SK-N-SH (cell line): ENCODE data around the gene RMC1. TPM values are rescaled to one million over a fixed set of nuclear protein-coding genes. Genes with fewer than 3 reads are reported as not detected.

Source experiments
- CTCF ChIA-PET: fragments of 300-600, 350-600 bp; formaldehyde crosslinking; extraction: SDS; loops from one replicate; lab custom pipeline; 2021; lab: Yijun Ruan, JAX
- POLR2A ChIA-PET: fragments of 350-600 bp; sonication (Branson Sonifier 250); formaldehyde crosslinking; extraction: SDS; loops from one replicate; lab custom pipeline; 2020; ENCODE audit warnings: antibody characterized with exemption, inconsistent platforms; lab: Yijun Ruan, JAX
- DNase-seq: peaks from one replicate; pipeline ENCODE4 v3.0.0; 2012
- H2AFZ ChIP-seq: fragments of 200-600 bp; sonication (generic); 2 replicates; pipeline ENCODE4 v1.8.1; 2016; ENCODE audit warnings: antibody characterized with exemption, mild to moderate bottlenecking, low read depth
- H3F3A ChIP-seq: fragments of 200-600 bp; sonication (generic); replicated peaks from 2 replicates; pipeline ENCODE3; 2016; ENCODE audit warnings: antibody characterized with exemption, mild to moderate bottlenecking; ENCODE audit not compliant: insufficient read depth
- H3K27ac ChIP-seq, 2 experiments: fragments of 200-500 bp in 1 of 2; fragments of 200-600 bp in 1 of 2; sonication (Bioruptor generic) in 1 of 2; sonication (generic), shearing (Covaris generic) in 1 of 2; 2 replicates each; pipeline versions ENCODE4 v1.5.1 to v1.6.1; 2014 to 2016; ENCODE audit warnings: low read depth in 2 of 2, inconsistent platforms in 1 of 2, low read length in 1 of 2, mild to moderate bottlenecking in 1 of 2, mixed read lengths in 1 of 2
- H3K27me3 ChIP-seq: fragments of 200-600 bp; sonication (generic), shearing (Covaris generic); 2 replicates; pipeline ENCODE4 v1.6.1; 2016; ENCODE audit warnings: mixed run types; ENCODE audit not compliant: insufficient read depth
- H3K36me3 ChIP-seq, 2 experiments: fragments of 200-500 bp in 1 of 2; fragments of 200-600 bp in 1 of 2; sonication (Bioruptor generic) in 1 of 2; sonication (generic) in 1 of 2; replicated peaks in 1 of 2; 2 replicates each; pipeline versions ENCODE3 to v1.5.1; 2014 to 2016; ENCODE audit warnings: low read length in 1 of 2, mild to moderate bottlenecking in 1 of 2; ENCODE audit not compliant: insufficient read depth in 2 of 2, control insufficient read depth in 1 of 2
- H3K4me1 ChIP-seq, 2 experiments: fragments of 200-500 bp in 1 of 2; fragments of 200-600 bp in 1 of 2; sonication (Bioruptor generic) in 1 of 2; sonication (generic), shearing (Covaris generic) in 1 of 2; 2 replicates each; pipeline versions ENCODE4 v1.5.1 to v1.6.1; 2014 to 2016; ENCODE audit warnings: low read depth in 1 of 2, low read length in 1 of 2, mixed run types in 1 of 2; ENCODE audit not compliant: insufficient read depth in 2 of 2, control insufficient read depth in 1 of 2
- H3K4me2 ChIP-seq: fragments of 200-600 bp; sonication (generic), shearing (Covaris generic); 2 replicates; pipeline ENCODE4 v1.6.1; 2017; ENCODE audit warnings: mixed run types
- H3K4me3 ChIP-seq, 2 experiments: fragments of 200-500 bp in 1 of 2; fragments of 200-600 bp in 1 of 2; sonication (Bioruptor generic) in 1 of 2; sonication (generic), shearing (Covaris generic) in 1 of 2; 2 replicates each; pipeline versions ENCODE4 v1.5.1 to v1.8.1; 2014 to 2016; ENCODE audit warnings: low read depth in 2 of 2, inconsistent platforms in 1 of 2, low read length in 1 of 2, mild to moderate bottlenecking in 1 of 2, mixed read lengths in 1 of 2, moderate library complexity in 1 of 2
- H3K79me2 ChIP-seq: fragments of 200-600 bp; sonication (generic); 2 replicates; pipeline ENCODE4 v1.8.1; 2017; ENCODE audit warnings: mild to moderate bottlenecking; ENCODE audit not compliant: insufficient read depth
- H3K9ac ChIP-seq: fragments of 200-600 bp; sonication (generic); 2 replicates; pipeline ENCODE4 v1.6.1; 2017; ENCODE audit warnings: mixed run types
- H3K9me2 ChIP-seq: fragments of 200-600 bp; sonication (generic); 2 replicates; pipeline ENCODE4 v1.6.1; 2017; ENCODE audit warnings: mixed run types
- H3K9me3 ChIP-seq: fragments of 200-600 bp; sonication (generic); 2 replicates; pipeline ENCODE4 v1.6.1; 2017; ENCODE audit warnings: mixed run types, mild to moderate bottlenecking, moderate library complexity
- H4K20me1 ChIP-seq: fragments of 200-600 bp; sonication (generic); 2 replicates; pipeline ENCODE4 v1.6.1; 2017; ENCODE audit warnings: mild to moderate bottlenecking, mixed run types; ENCODE audit not compliant: insufficient read depth
- CHD2 ChIP-seq: fragments of 150-350 bp; IDR thresholded peaks from 2 replicates; pipeline ENCODE4 v1.6.1; 2018; ENCODE audit warnings: low read length; ENCODE audit not compliant: partially characterized antibody
- EZH2phosphoT487 ChIP-seq: fragments of 200-600 bp; sonication (generic); IDR thresholded peaks from 2 replicates; pipeline ENCODE4 v1.6.1; 2017; ENCODE audit warnings: low read depth, mixed run types, mild to moderate bottlenecking, antibody characterized with exemption, moderate library complexity, borderline replicate concordance
- FOXM1 ChIP-seq: IDR thresholded peaks from 2 replicates; pipeline ENCODE4 v1.4.0; 2012; ENCODE audit warnings: low read depth, mild to moderate bottlenecking
- GABPA ChIP-seq: IDR thresholded peaks from 2 replicates; pipeline ENCODE4 v1.4.0; 2012; ENCODE audit warnings: low read depth, mild to moderate bottlenecking
- GATA2 ChIP-seq: sonication (generic); formaldehyde crosslinking; IDR thresholded peaks from 2 replicates; pipeline ENCODE4 v1.5.0; 2020; ENCODE audit warnings: mild to moderate bottlenecking, missing genetic modification reagents
- JUND ChIP-seq: IDR thresholded peaks from 2 replicates; pipeline ENCODE4 v1.4.0; 2012
- MEF2A ChIP-seq: IDR thresholded peaks from 2 replicates; pipeline ENCODE4 v1.4.0; 2012; ENCODE audit warnings: low read depth, borderline replicate concordance
- MXI1 ChIP-seq: IDR thresholded peaks from 2 replicates; pipeline ENCODE4 v1.6.1; 2012; ENCODE audit warnings: mild to moderate bottlenecking, low read depth, low read length, improper control_type of control experiment
- POLR2AphosphoS5 ChIP-seq: IDR thresholded peaks from 2 replicates; pipeline ENCODE4 v1.6.1; 2012; ENCODE audit warnings: low read depth, low read length
- RFX5 ChIP-seq: IDR thresholded peaks from 2 replicates; pipeline ENCODE4 v1.6.1; 2012; ENCODE audit warnings: mild to moderate bottlenecking, improper control_type of control experiment, low read length
- TAF1 ChIP-seq: IDR thresholded peaks from 2 replicates; pipeline ENCODE4 v1.6.1; 2012; ENCODE audit warnings: low read depth, mild to moderate bottlenecking, low read length, moderate library complexity, borderline replicate concordance
- TEAD4 ChIP-seq: IDR thresholded peaks from 2 replicates; pipeline ENCODE4 v1.4.0; 2012; ENCODE audit warnings: mild to moderate bottlenecking, borderline replicate concordance; ENCODE audit not compliant: insufficient read depth
- YY1 ChIP-seq: IDR thresholded peaks from 2 replicates; pipeline ENCODE4 v1.4.0; 2012; ENCODE audit warnings: low read depth, mild to moderate bottlenecking
- WGBS: methylation state at CpG from one replicate; pipeline ENCODE4 v1.1.6; 2017; ENCODE audit warnings: low lambda C conversion rate; 5-methylcytosine and 5-hydroxymethylcytosine counted together
- polyA plus RNA-seq, 3 experiments: library from polyadenylated mRNA; depleted of rRNA; stranded (reverse); fragments of >200 nt; gene quantifications; 2 replicates each; pipeline ENCODE4 v1.2.3, GENCODE V29; 2012
- TF ChIP-seq, protein P1 (sequence below): fragments of 150-350 bp; IDR thresholded peaks from 2 replicates; pipeline ENCODE4 v1.6.1; 2017; ENCODE audit warnings: antibody characterized with exemption, low read length, low read depth, borderline replicate concordance
- TF ChIP-seq, protein P2 (sequence below): IDR thresholded peaks from 2 replicates; pipeline ENCODE4 v1.4.0; 2012; ENCODE audit warnings: low read depth, borderline replicate concordance
- TF ChIP-seq, protein P3 (sequence below): IDR thresholded peaks from 2 replicates; pipeline ENCODE4 v1.4.0; 2012; ENCODE audit warnings: low read depth, borderline replicate concordance
- TF ChIP-seq, protein P4 (sequence below): IDR thresholded peaks from 2 replicates; pipeline ENCODE4 v1.4.0; 2012; ENCODE audit warnings: low read depth

The RMC1 gene
- polyA plus RNA-seq, 1 of the 3 experiments (the other 2 are of a cell fraction), result 26.4 TPM

DNA sequence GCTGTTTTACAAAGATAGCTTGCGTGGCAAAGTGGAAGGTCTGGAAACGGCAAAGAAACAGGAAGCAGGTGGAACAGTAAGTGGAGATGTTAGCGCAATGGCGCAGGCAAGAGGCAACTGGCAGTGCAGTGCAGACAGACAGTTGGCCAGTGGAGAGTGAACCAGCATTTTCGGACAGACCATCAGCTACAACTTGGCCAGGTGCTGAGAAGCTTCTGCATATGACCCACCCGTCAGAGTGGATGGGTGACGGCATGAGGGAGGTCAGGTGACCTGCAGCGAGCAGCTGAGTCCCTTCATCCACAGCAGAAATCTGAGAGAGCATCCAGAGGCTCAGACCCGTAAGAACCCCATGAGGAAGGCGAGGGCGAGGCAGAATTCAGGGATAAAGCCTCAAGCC lies 49.2 kb downstream of the RMC1 start:
- Histone ChIP-seq H3K4me2 (no peak overlapping the region), H3F3A (no peaks in the 10 kb centered on the region), H3K4me1 (no peaks in the 10 kb centered on the region), H3K27me3 (no peaks in the 10 kb centered on the region), H3K27ac (no peak overlapping the region), H3K9ac (no peak overlapping the region), H3K9me3 (no peaks in the 10 kb centered on the region), H3K36me3 (peaks cover 30 to 44% of the 10 kb centered on the region in 2 experiments), H3K4me3 (no peak overlapping the region), H3K9me2 (no peaks in the 10 kb centered on the region), H2AFZ (no peak overlapping the region), H3K79me2 (no peaks in the 10 kb centered on the region), H4K20me1 (no peaks in the 10 kb centered on the region)
- WGBS, result 94% methylated on average over 9 of the region's 11 CpGs
- DNase-seq, result no peak
- ChIA-PET CTCF (interaction anchor here (1.2 to 2.0 kb wide), 3 partner anchors 19 to 150 kb away, joined by 3 to 6 read pairs (median 3); no protein-coding TSS in a partner anchor), POLR2A (no interaction called here)
- TF ChIP-seq GABPA (no peak), TEAD4 (no peak), EZH2phosphoT487 (no peak), CHD2 (no peak), POLR2AphosphoS5 (no peak), RFX5 (no peak), JUND (no peak)

DNA sequence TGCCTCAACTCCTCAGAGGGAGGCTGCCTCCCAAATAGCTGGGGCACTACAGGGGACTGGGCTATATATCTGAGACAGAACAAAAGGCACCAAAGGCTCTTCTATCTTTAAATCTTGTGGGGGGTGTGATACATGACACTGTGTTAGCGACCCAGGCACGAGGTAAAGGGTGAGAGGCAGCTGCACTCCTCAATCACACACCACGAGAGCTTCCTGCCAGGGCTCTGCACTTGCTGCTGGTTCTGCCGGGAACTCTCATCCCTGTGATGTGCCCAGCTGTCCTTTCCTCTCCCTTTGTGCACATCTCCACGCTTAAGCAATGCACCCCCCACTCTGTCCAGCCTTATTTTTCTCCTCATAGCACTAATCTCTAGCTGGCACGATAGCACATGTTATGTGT lies 50.6 kb downstream of the RMC1 start:
- no peak overlapping the region for H3K4me3 ChIP-seq
- no peaks in the 10 kb centered on the region for H3F3A ChIP-seq
- no peaks in the 10 kb centered on the region for H3K9me3 ChIP-seq
- no peak for TF ChIP-seq GATA2
- TF ChIP-seq, protein P1, sequence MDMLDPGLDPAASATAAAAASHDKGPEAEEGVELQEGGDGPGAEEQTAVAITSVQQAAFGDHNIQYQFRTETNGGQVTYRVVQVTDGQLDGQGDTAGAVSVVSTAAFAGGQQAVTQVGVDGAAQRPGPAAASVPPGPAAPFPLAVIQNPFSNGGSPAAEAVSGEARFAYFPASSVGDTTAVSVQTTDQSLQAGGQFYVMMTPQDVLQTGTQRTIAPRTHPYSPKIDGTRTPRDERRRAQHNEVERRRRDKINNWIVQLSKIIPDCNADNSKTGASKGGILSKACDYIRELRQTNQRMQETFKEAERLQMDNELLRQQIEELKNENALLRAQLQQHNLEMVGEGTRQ, result no peak
- TF ChIP-seq FOXM1, result no peak
- TF ChIP-seq EZH2phosphoT487, result no peak
- no peak for TF ChIP-seq YY1
- TF ChIP-seq, protein P2, sequence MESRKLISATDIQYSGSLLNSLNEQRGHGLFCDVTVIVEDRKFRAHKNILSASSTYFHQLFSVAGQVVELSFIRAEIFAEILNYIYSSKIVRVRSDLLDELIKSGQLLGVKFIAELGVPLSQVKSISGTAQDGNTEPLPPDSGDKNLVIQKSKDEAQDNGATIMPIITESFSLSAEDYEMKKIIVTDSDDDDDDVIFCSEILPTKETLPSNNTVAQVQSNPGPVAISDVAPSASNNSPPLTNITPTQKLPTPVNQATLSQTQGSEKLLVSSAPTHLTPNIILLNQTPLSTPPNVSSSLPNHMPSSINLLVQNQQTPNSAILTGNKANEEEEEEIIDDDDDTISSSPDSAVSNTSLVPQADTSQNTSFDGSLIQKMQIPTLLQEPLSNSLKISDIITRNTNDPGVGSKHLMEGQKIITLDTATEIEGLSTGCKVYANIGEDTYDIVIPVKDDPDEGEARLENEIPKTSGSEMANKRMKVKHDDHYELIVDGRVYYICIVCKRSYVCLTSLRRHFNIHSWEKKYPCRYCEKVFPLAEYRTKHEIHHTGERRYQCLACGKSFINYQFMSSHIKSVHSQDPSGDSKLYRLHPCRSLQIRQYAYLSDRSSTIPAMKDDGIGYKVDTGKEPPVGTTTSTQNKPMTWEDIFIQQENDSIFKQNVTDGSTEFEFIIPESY, result no peak
- TF ChIP-seq MEF2A, result no peak
- TF ChIP-seq, protein P3, sequence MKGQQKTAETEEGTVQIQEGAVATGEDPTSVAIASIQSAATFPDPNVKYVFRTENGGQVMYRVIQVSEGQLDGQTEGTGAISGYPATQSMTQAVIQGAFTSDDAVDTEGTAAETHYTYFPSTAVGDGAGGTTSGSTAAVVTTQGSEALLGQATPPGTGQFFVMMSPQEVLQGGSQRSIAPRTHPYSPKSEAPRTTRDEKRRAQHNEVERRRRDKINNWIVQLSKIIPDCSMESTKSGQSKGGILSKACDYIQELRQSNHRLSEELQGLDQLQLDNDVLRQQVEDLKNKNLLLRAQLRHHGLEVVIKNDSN, result no peak
- no peak for TF ChIP-seq RFX5
- TF ChIP-seq, protein P4, sequence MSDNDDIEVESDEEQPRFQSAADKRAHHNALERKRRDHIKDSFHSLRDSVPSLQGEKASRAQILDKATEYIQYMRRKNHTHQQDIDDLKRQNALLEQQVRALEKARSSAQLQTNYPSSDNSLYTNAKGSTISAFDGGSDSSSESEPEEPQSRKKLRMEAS, result no peak
- no peak for TF ChIP-seq TAF1
- TF ChIP-seq MXI1, result no peak
- H3K36me3 ChIP-seq, result peaks cover 34 to 50% of the 10 kb centered on the region in 2 experiments
- no peaks in the 10 kb centered on the region for H3K4me1 ChIP-seq
- no peaks in the 10 kb centered on the region for H3K27me3 ChIP-seq
- H3K9ac ChIP-seq, result no peak overlapping the region
- H2AFZ ChIP-seq, result no peak overlapping the region
- CTCF ChIA-PET, result interaction anchor here (1.4 kb wide), 1 partner anchor 18 kb away, joined by 3 read pairs; no protein-coding TSS in a partner anchor
- WGBS, result 85% methylated on average over 4 of the region's 6 CpGs
- no peak overlapping the region for H3K4me2 ChIP-seq
- POLR2A ChIA-PET, result interaction anchor here (0.7 kb wide), 1 partner anchor 84 kb away, joined by 3 read pairs; no protein-coding TSS in a partner anchor
- H3K9me2 ChIP-seq, result no peaks in the 10 kb centered on the region
- no peaks in the 10 kb centered on the region for H3K79me2 ChIP-seq
- H4K20me1 ChIP-seq, result no peaks in the 10 kb centered on the region
- H3K27ac ChIP-seq, result no peak overlapping the region
- DNase-seq, result no peak
